Liver (tissue), 9 donors: Measurements from ENCODE around the gene PCSK4. TPM values are rescaled to one million over a fixed set of nuclear protein-coding genes. Genes with fewer than 3 reads are reported as not detected.

Experiments
- DNase-seq: peaks from one replicate; pipeline ENCODE4 v3.0.0-alpha.2; 2017; ENCODE audit warnings: low spot score
- H3K27ac ChIP-seq, 2 donors: one replicate each; pipeline ENCODE4 v1.7.0; 2013; ENCODE audit warnings: inconsistent platforms in 2 of 2, low read length in 2 of 2, control low read depth in 1 of 2, low read depth in 1 of 2, mild to moderate bottlenecking in 1 of 2
- H3K27me3 ChIP-seq, 4 donors: one replicate each; pipeline versions ENCODE4 v1.6.1 to v1.7.0; 2013; ENCODE audit warnings: low read length in 3 of 4, inconsistent platforms in 1 of 4, mild to moderate bottlenecking in 1 of 4, moderate library complexity in 1 of 4; ENCODE audit not compliant: control insufficient read depth in 4 of 4, insufficient read depth in 4 of 4
- H3K36me3 ChIP-seq, 4 donors: one replicate each; pipeline versions ENCODE4 v1.6.1 to v1.7.0; 2013; ENCODE audit warnings: low read length in 3 of 4, mild to moderate bottlenecking in 3 of 4, low read depth in 1 of 4, moderate library complexity in 1 of 4; ENCODE audit not compliant: control insufficient read depth in 4 of 4, insufficient read depth in 3 of 4
- H3K4me1 ChIP-seq, 4 donors: one replicate each; pipeline versions ENCODE4 v1.6.1 to v1.7.0; 2013; ENCODE audit warnings: low read length in 3 of 4, mild to moderate bottlenecking in 3 of 4, moderate library complexity in 1 of 4; ENCODE audit not compliant: control insufficient read depth in 4 of 4, insufficient read depth in 4 of 4
- H3K4me3 ChIP-seq, 3 donors: one replicate each; pipeline versions ENCODE4 v1.6.1 to v1.7.0; 2013; ENCODE audit warnings: low read length in 3 of 3, control low read depth in 1 of 3, low read depth in 1 of 3, mild to moderate bottlenecking in 1 of 3
- H3K9ac ChIP-seq, 2 donors: one replicate each; pipeline ENCODE4 v1.7.0; 2013; ENCODE audit warnings: low read length in 2 of 2, mild to moderate bottlenecking in 2 of 2, moderate library complexity in 2 of 2, control low read depth in 1 of 2, low read depth in 1 of 2
- H3K9me3 ChIP-seq, 4 donors: one replicate each; pipeline versions ENCODE4 v1.6.1 to v1.7.0; 2013; ENCODE audit warnings: low read length in 3 of 4; ENCODE audit not compliant: control insufficient read depth in 4 of 4
- ATF3 ChIP-seq: IDR thresholded peaks from 2 replicates; pipeline ENCODE4 v1.6.1; 2016; ENCODE audit warnings: antibody characterized with exemption
- CTCF ChIP-seq: fragments of 150-350 bp; IDR thresholded peaks from 2 replicates; pipeline ENCODE4 v1.5.1; 2017; ENCODE audit warnings: improper control_type of control experiment, low read depth, low read length; ENCODE audit not compliant: missing input control
- EGR1 ChIP-seq, 2 donors: IDR thresholded peaks; 2 replicates each; pipeline ENCODE4 v1.6.1; 2016 to 2018; ENCODE audit warnings: antibody characterized with exemption in 2 of 2, low read depth in 2 of 2
- FOXA1 ChIP-seq: IDR thresholded peaks from 2 replicates; pipeline ENCODE4 v1.6.1; 2016; ENCODE audit warnings: antibody characterized with exemption
- FOXA2 ChIP-seq: IDR thresholded peaks from 2 replicates; pipeline ENCODE4 v1.6.1; 2016; ENCODE audit warnings: antibody characterized with exemption
- GABPA ChIP-seq, 2 donors: IDR thresholded peaks in 1 of 2; conservative IDR thresholded peaks in 1 of 2; 2 replicates each; pipeline ENCODE4 v1.6.1; 2016; ENCODE audit warnings: antibody characterized with exemption in 2 of 2, mild to moderate bottlenecking in 1 of 2, moderate library complexity in 1 of 2
- HNF4A ChIP-seq, 2 donors: conservative IDR thresholded peaks; 2 replicates each; pipeline ENCODE4 v1.6.1; 2016; ENCODE audit warnings: antibody characterized with exemption in 2 of 2, mild to moderate bottlenecking in 2 of 2
- HNF4G ChIP-seq: IDR thresholded peaks from 2 replicates; pipeline ENCODE4 v1.6.1; 2016; ENCODE audit warnings: antibody characterized with exemption
- JUND ChIP-seq, 2 donors: IDR thresholded peaks; 2 replicates each; pipeline ENCODE4 v1.6.1; 2016; ENCODE audit warnings: antibody characterized with exemption in 2 of 2
- MAX ChIP-seq: IDR thresholded peaks from 2 replicates; pipeline ENCODE4 v1.6.1; 2016; ENCODE audit warnings: antibody characterized with exemption
- NR2F2 ChIP-seq: IDR thresholded peaks from 2 replicates; pipeline ENCODE4 v1.6.1; 2016; ENCODE audit warnings: antibody characterized with exemption
- RAD21 ChIP-seq, 2 donors: IDR thresholded peaks; 2 replicates each; pipeline ENCODE4 v1.6.1; 2016; ENCODE audit warnings: antibody characterized with exemption in 2 of 2, mild to moderate bottlenecking in 2 of 2
- REST ChIP-seq: IDR thresholded peaks from 2 replicates; pipeline ENCODE4 v1.6.1; 2016; ENCODE audit warnings: antibody characterized with exemption, mild to moderate bottlenecking
- RXRA ChIP-seq, 2 donors: IDR thresholded peaks; 2 replicates each; pipeline ENCODE4 v1.6.1; 2017 to 2018; ENCODE audit warnings: antibody characterized with exemption in 2 of 2, mild to moderate bottlenecking in 1 of 2
- SP1 ChIP-seq: IDR thresholded peaks from 2 replicates; pipeline ENCODE4 v1.6.1; 2018; ENCODE audit warnings: antibody characterized with exemption, mild to moderate bottlenecking
- TAF1 ChIP-seq: conservative IDR thresholded peaks from 2 replicates; pipeline ENCODE4 v1.6.1; 2016; ENCODE audit warnings: antibody characterized with exemption, mild to moderate bottlenecking
- YY1 ChIP-seq: IDR thresholded peaks from 2 replicates; pipeline ENCODE4 v1.6.1; 2016; ENCODE audit warnings: antibody characterized with exemption, mild to moderate bottlenecking
- ZBTB33 ChIP-seq: IDR thresholded peaks from 2 replicates; pipeline ENCODE4 v1.6.1; 2016; ENCODE audit warnings: antibody characterized with exemption
- WGBS: extraction: QIAGEN DNeasy Blood & Tissue Kit; methylation state at CpG from one replicate; pipeline ENCODE4 v1.1.7; 2013; 5-methylcytosine and 5-hydroxymethylcytosine counted together
- polyA plus RNA-seq, 2 donors: library from polyadenylated mRNA; stranded (reverse) in 1 of 2; unstranded in 1 of 2; fragments of 200-250 nt in 1 of 2; fragments of >200 nt in 1 of 2; fragmentation: Nextera tagmentation in 1 of 2; extraction: Ambion mirVana in 1 of 2; gene quantifications; one replicate each; pipeline versions ENCODE4 v1.2.1 to v1.2.3, GENCODE V29; 2013 to 2015
- total RNA-seq, 2 donors: library from RNA; depleted of rRNA; stranded (reverse); fragments of >200 nt; gene quantifications; one replicate each; pipeline ENCODE4 v1.2.3, GENCODE V29; 2014
- donor health status: healthy.
- donor health status: healthy.
- donor health status: healthy.
- donor health status: healthy.
- donor health status: healthy.

Gene PCSK4
- total and polyA plus RNA-seq, 4 donors = 0.60 to 2.6 (median 1.9) TPM

- H3K4me3 ChIP-seq = no peak overlapping the region
- H3K4me1 ChIP-seq = peaks cover 0 to 23% (median 2%) of the 10 kb centered on the region in 4 donors
- WGBS = 35% methylated on average over 39 of the region's 39 CpGs
- H3K27ac ChIP-seq = no peak overlapping the region
- peaks cover 17 to 26% (median 20%) of the 10 kb centered on the region in 4 donors for H3K27me3 ChIP-seq
- no peak for DNase-seq
- H3K9ac ChIP-seq = no peak overlapping the region
- TF ChIP-seq YY1 (no peak), ATF3 (no peak), MAX (no peak), RXRA (IDR thresholded peaks at IDR 0.05) (no peak), TAF1 (no peak), EGR1 (IDR thresholded peaks at IDR 0.05; ENCODE audit: low read depth in 2 of 2) (no peak), GABPA (IDR thresholded peaks at IDR 0.05 in 1 of 2, conservative IDR thresholded peaks at IDR 0.05 in 1 of 2) (no peak), CTCF (no peak), RAD21 (IDR thresholded peaks at IDR 0.05) (no peak), JUND (IDR thresholded peaks at IDR 0.05) (no peak), ZBTB33 (no peak), HNF4G (no peak), HNF4A (conservative IDR thresholded peaks at IDR 0.05) (no peak), FOXA1 (no peak), FOXA2 (no peak), NR2F2 (no peak), SP1 (no peak), REST (no peak)
- no peaks in the 10 kb centered on the region for H3K9me3 ChIP-seq
- peaks cover 0 to 1% (median 0%) of the 10 kb centered on the region in 4 donors for H3K36me3 ChIP-seq
Observed at GRCh38 chr19:1451916-1452801, 38.0 kb downstream of the PCSK4 start.
